Stomach smooth muscle (tissue), 2 donors: ENCODE measurements around the gene ADH5.
"Not testable (repeated sequence)": the region's sequence is repeated elsewhere in the genome, so short reads cannot be mapped to it uniquely, and the experiment has no call there.

Experiments
- H3K27ac ChIP-seq: one replicate; pipeline ENCODE4 v1.7.0; 2013; ENCODE audit warnings: mild to moderate bottlenecking, low read length, inconsistent platforms
- H3K27me3 ChIP-seq, 2 donors: one replicate each; pipeline ENCODE4 v1.7.0; 2013; ENCODE audit warnings: low read length in 2 of 2; ENCODE audit not compliant: insufficient read depth in 2 of 2, control insufficient read depth in 1 of 2
- H3K36me3 ChIP-seq, 2 donors: one replicate each; pipeline ENCODE4 v1.7.0; 2013; ENCODE audit warnings: low read length in 2 of 2; ENCODE audit not compliant: control insufficient read depth in 2 of 2, insufficient read depth in 2 of 2
- H3K4me1 ChIP-seq: one replicate; pipeline ENCODE4 v1.7.0; 2013; ENCODE audit warnings: low read length; ENCODE audit not compliant: control insufficient read depth, insufficient read depth
- H3K4me3 ChIP-seq, 2 donors: one replicate each; pipeline ENCODE4 v1.7.0; 2013; ENCODE audit warnings: low read length in 2 of 2
- H3K9ac ChIP-seq, 2 donors: one replicate each; pipeline ENCODE4 v1.7.0; 2013; ENCODE audit warnings: low read length in 2 of 2, mild to moderate bottlenecking in 1 of 2
- H3K9me3 ChIP-seq, 2 donors: one replicate each; pipeline ENCODE4 v1.7.0; 2013; ENCODE audit warnings: low read length in 2 of 2; ENCODE audit not compliant: control insufficient read depth in 2 of 2
- donor health status: healthy.
- donor health status: Pancreatic carcinoma.

ADH5 gene

GRCh38 chr4:99088481-99089365 is at the start of gene ADH5:
TSS of gene ADH5 (minus strand) at chr4:99088788. CDS start at chr4:99088700, 88 bp downstream.
- Histone ChIP-seq H3K9me3 (no peaks in the 10 kb centered on the region), H3K27me3 (no peaks in the 10 kb centered on the region), H3K4me1 (peaks cover 8% of the 10 kb centered on the region), H3K36me3 (peaks cover 6 to 12% of the 10 kb centered on the region in 2 donors), H3K9ac (peak within 1 kb of the TSS; percentile 92 to 94), H3K4me3 (peak within 1 kb of the TSS; percentile 88 to 100), H3K27ac (peak within 1 kb of the TSS; percentile 87)

GRCh38 chr4:99136329-99136728 is 47.7 kb upstream of the ADH5 start:
- Histone ChIP-seq H3K36me3 (no peaks in the 10 kb centered on the region), H3K27ac (no peak overlapping the region), H3K4me1 (no peaks in the 10 kb centered on the region), H3K9me3 (no peaks in the 10 kb centered on the region), H3K27me3 (no peaks in the 10 kb centered on the region), H3K4me3 (no peak overlapping the region), H3K9ac (no peak overlapping the region)

GRCh38 chr4:99135541-99136162 is 47.1 kb upstream of the ADH5 start:
- H3K27ac ChIP-seq: no peak overlapping the region
- no peak overlapping the region for H3K4me3 ChIP-seq
- H3K36me3 ChIP-seq: no peaks in the 10 kb centered on the region
- no peaks in the 10 kb centered on the region for H3K9me3 ChIP-seq
- H3K27me3 ChIP-seq: no peaks in the 10 kb centered on the region
- H3K9ac ChIP-seq: no peak overlapping the region
- no peaks in the 10 kb centered on the region for H3K4me1 ChIP-seq

GRCh38 chr4:99134586-99134985 is 46.0 kb upstream of the ADH5 start:
- no peak overlapping the region for H3K9ac ChIP-seq
- H3K27me3 ChIP-seq: no peaks in the 10 kb centered on the region
- H3K36me3 ChIP-seq: no peaks in the 10 kb centered on the region
- no peak overlapping the region for H3K27ac ChIP-seq
- no peak overlapping the region for H3K4me3 ChIP-seq
- no peaks in the 10 kb centered on the region for H3K9me3 ChIP-seq
- no peaks in the 10 kb centered on the region for H3K4me1 ChIP-seq

GRCh38 chr4:99131378-99131777 is 42.8 kb upstream of the ADH5 start:
- Histone ChIP-seq H3K9me3 (no peaks in the 10 kb centered on the region), H3K27ac (no peak overlapping the region), H3K4me1 (no peaks in the 10 kb centered on the region), H3K9ac (no peak overlapping the region), H3K36me3 (no peaks in the 10 kb centered on the region), H3K27me3 (no peaks in the 10 kb centered on the region), H3K4me3 (no peak overlapping the region)

GRCh38 chr4:99126376-99126775 is 37.8 kb upstream of the ADH5 start:
- no peaks in the 10 kb centered on the region for H3K36me3 ChIP-seq
- H3K4me1 ChIP-seq: no peaks in the 10 kb centered on the region
- no peaks in the 10 kb centered on the region for H3K9me3 ChIP-seq
- H3K27ac ChIP-seq: no peak overlapping the region
- no peaks in the 10 kb centered on the region for H3K27me3 ChIP-seq
- no peak overlapping the region for H3K4me3 ChIP-seq
- no peak overlapping the region for H3K9ac ChIP-seq

- Histone ChIP-seq H3K27me3 (no peaks in the 10 kb centered on the region), H3K4me1 (no peaks in the 10 kb centered on the region), H3K27ac (no peak overlapping the region), H3K4me3 (no peak overlapping the region), H3K36me3 (no peaks in the 10 kb centered on the region), H3K9ac (no peak overlapping the region), H3K9me3 (no peaks in the 10 kb centered on the region)
These were observed 32.4 kb upstream of the ADH5 start for GRCh38 chr4:99121008-99121407.

GRCh38 chr4:99120501-99120900 is 31.9 kb upstream of the ADH5 start:
- H3K9ac ChIP-seq: no peak overlapping the region
- H3K27me3 ChIP-seq: no peaks in the 10 kb centered on the region
- H3K9me3 ChIP-seq: no peaks in the 10 kb centered on the region
- no peaks in the 10 kb centered on the region for H3K36me3 ChIP-seq
- no peak overlapping the region for H3K4me3 ChIP-seq
- H3K27ac ChIP-seq: no peak overlapping the region
- H3K4me1 ChIP-seq: no peaks in the 10 kb centered on the region

- H3K27ac ChIP-seq: no peak overlapping the region
- H3K9ac ChIP-seq: no peak overlapping the region
- no peaks in the 10 kb centered on the region for H3K27me3 ChIP-seq
- H3K36me3 ChIP-seq: no peaks in the 10 kb centered on the region
- no peak overlapping the region for H3K4me3 ChIP-seq
- H3K9me3 ChIP-seq: no peaks in the 10 kb centered on the region
- no peaks in the 10 kb centered on the region for H3K4me1 ChIP-seq
These were observed 29.5 kb upstream of the ADH5 start for GRCh38 chr4:99117876-99118693.

GRCh38 chr4:99117122-99117841 is 28.7 kb upstream of the ADH5 start:
- H3K27ac ChIP-seq: not testable (repeated sequence)

More at GRCh38 chr4:99117122-99117841, 28.7 kb upstream of the ADH5 start:
- H3K36me3 ChIP-seq, H3K9ac ChIP-seq, H3K27me3 ChIP-seq, H3K9me3 ChIP-seq, H3K4me3 ChIP-seq, H3K4me1 ChIP-seq: not testable (repeated sequence)
